GM08714 (cell line): ENCODE measurements around the gene ZNF648.
"Not testable (repeated sequence)": the region's sequence is repeated elsewhere in the genome, so short reads cannot be mapped to it uniquely, and the experiment has no call there.

Source experiments
- H3K4me3 ChIP-seq: fragments of 200-500 bp; sonication (Bioruptor generic); 2 replicates; pipeline ENCODE4 v1.5.1; 2014; ENCODE audit warnings: mild to moderate bottlenecking, low read length, inconsistent platforms
- ZNF274 ChIP-seq: IDR thresholded peaks from 2 replicates; pipeline ENCODE4 v1.6.1; 2012; ENCODE audit warnings: mild to moderate bottlenecking, low read depth, low read length

The ZNF648 gene

GRCh38 chr1:182061594-182061993, at the start of gene ZNF648:
TSS of gene ZNF648 (minus strand) at chr1:182061712. CDS start at chr1:182058010, 3,702 bp downstream.
- no peak for TF ChIP-seq ZNF274
- no peak within 1 kb of the TSS for H3K4me3 ChIP-seq

GRCh38 chr1:182110635-182111034, 49.1 kb upstream of the ZNF648 start:
- H3K4me3 ChIP-seq: no peak overlapping the region
- no peak for TF ChIP-seq ZNF274

GRCh38 chr1:182109771-182110170, 48.3 kb upstream of the ZNF648 start:
- TF ChIP-seq ZNF274: no peak
- no peak overlapping the region for H3K4me3 ChIP-seq

- no peak overlapping the region for H3K4me3 ChIP-seq
- TF ChIP-seq ZNF274: no peak
These were observed 45.7 kb upstream of the ZNF648 start for GRCh38 chr1:182107209-182107608.

- TF ChIP-seq ZNF274: no peak
- no peak overlapping the region for H3K4me3 ChIP-seq
These were observed 40.5 kb upstream of the ZNF648 start for GRCh38 chr1:182102043-182102416.

GRCh38 chr1:182101415-182102042, 40.0 kb upstream of the ZNF648 start:
- no peak overlapping the region for H3K4me3 ChIP-seq
- TF ChIP-seq ZNF274: no peak

GRCh38 chr1:182098301-182098700, 36.8 kb upstream of the ZNF648 start:
- TF ChIP-seq ZNF274: no peak

GRCh38 chr1:182095946-182096345, 34.4 kb upstream of the ZNF648 start:
- H3K4me3 ChIP-seq: no peak overlapping the region
- TF ChIP-seq ZNF274: no peak

More at GRCh38 chr1:182098301-182098700, 36.8 kb upstream of the ZNF648 start:
- no peak overlapping the region for H3K4me3 ChIP-seq

- not testable (repeated sequence) for H3K4me3 ChIP-seq
These were observed 33.0 kb upstream of the ZNF648 start for GRCh38 chr1:182094514-182095005.

GRCh38 chr1:182093781-182094180, 32.3 kb upstream of the ZNF648 start:
- no peak for TF ChIP-seq ZNF274
- no peak overlapping the region for H3K4me3 ChIP-seq

GRCh38 chr1:182092336-182092735, 30.8 kb upstream of the ZNF648 start:
- no peak overlapping the region for H3K4me3 ChIP-seq
- no peak for TF ChIP-seq ZNF274

- H3K4me3 ChIP-seq: no peak overlapping the region
- no peak for TF ChIP-seq ZNF274
These were observed 29.6 kb upstream of the ZNF648 start for GRCh38 chr1:182091083-182091482.

GRCh38 chr1:182087719-182088350, 26.3 kb upstream of the ZNF648 start:
- no peak for TF ChIP-seq ZNF274
- no peak overlapping the region for H3K4me3 ChIP-seq

GRCh38 chr1:182087304-182087703, 25.8 kb upstream of the ZNF648 start:
- H3K4me3 ChIP-seq: no peak overlapping the region

GRCh38 chr1:182086620-182087019, 25.1 kb upstream of the ZNF648 start:
- no peak for TF ChIP-seq ZNF274
- H3K4me3 ChIP-seq: no peak overlapping the region

More at GRCh38 chr1:182087304-182087703, 25.8 kb upstream of the ZNF648 start:
- TF ChIP-seq ZNF274: no peak
